Tibial nerve (tissue), 3 donors: ENCODE results near the gene SPRED1.

Experiments
- CTCF ChIP-seq, 5 experiments: fragments of 200-600 bp in 3 of 5; fragments of 450-650 bp in 2 of 5; sonication (generic) in 3 of 5; IDR thresholded peaks; one replicate each; pipeline ENCODE4 v1.5.1; 2016 to 2019; ENCODE audit warnings: antibody characterized with exemption in 5 of 5, mild to moderate bottlenecking in 3 of 5, moderate library complexity in 2 of 5
- POLR2A ChIP-seq, 2 donors: fragments of 450-650 bp; IDR thresholded peaks; one replicate each; pipeline ENCODE4 v1.6.1; 2017; ENCODE audit warnings: antibody characterized with exemption in 2 of 2, mild to moderate bottlenecking in 2 of 2, moderate library complexity in 2 of 2

- TF ChIP-seq POLR2A (IDR thresholded peaks at IDR 0.05) (no peak), CTCF (IDR thresholded peaks at IDR 0.05) (no peak)
Measured at GRCh38 chr15:38316311-38316710, 63.7 kb downstream of the SPRED1 start.
